Inflammatory macrophage (primary cell): ENCODE data around the gene MT1X.
A peak's percentile ranks its signal among the peaks of the same experiment; 100 is the strongest.

ENCODE experiments used
- DNase-seq, 2 donors: peaks; one replicate each; pipeline ENCODE4 v3.0.0-alpha.2; 2020 to 2022

Gene MT1X

DNA sequence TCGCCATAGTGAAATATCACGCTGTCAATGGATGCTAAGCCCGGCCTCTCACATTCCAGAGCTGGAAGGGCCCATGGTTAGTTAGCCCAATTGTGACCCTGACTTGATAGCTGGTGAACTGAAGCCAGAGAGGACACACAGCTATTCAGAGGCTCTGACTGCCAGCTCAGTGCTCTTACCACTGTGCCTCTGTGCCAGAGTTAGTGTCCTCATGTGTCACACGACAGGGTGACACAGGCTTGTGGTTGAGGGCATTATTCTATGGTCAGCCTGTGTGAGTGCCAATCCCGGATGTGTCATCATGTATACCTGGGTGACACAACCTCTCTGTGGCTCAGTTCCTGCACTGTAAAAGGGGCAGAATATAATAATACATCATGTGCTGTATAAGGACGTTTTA is 2.5 kb upstream of the MT1X start:
- DNase-seq, result peak; percentile 8 to 17

DNA sequence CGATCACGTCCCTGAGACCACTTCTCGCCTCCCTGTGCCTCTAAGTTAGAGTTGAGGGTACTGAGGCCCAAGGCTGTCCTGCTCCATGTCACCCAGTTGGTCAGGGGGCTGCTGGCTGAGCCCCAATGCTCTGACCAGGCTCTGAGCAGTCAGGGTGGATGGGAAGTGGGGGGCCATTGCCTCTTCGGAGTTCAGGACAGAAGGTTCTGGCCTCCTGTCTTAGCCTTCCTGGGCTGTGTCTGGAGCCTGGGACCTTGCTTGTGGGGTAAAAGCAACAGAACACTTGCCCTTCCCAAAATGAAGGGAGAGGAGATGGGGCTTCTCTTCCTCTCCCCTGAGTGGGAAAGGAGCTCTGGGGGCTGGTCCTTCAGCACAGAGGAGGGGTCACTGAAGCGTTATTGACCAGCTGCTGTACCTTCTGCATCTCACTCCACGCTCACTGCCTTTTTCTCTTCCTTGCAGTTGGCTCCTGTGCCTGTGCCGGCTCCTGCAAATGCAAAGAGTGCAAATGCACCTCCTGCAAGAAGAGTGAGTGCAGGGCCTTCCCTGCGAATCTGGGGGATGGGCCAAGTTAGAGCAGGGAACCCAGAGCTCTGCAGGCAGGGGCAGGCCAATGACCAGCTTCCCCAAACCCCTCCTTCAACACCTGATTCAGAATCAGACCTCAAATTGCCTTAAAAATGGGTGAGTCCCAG is 580 bp downstream of the MT1X start:
- DNase-seq, result no peak

DNA sequence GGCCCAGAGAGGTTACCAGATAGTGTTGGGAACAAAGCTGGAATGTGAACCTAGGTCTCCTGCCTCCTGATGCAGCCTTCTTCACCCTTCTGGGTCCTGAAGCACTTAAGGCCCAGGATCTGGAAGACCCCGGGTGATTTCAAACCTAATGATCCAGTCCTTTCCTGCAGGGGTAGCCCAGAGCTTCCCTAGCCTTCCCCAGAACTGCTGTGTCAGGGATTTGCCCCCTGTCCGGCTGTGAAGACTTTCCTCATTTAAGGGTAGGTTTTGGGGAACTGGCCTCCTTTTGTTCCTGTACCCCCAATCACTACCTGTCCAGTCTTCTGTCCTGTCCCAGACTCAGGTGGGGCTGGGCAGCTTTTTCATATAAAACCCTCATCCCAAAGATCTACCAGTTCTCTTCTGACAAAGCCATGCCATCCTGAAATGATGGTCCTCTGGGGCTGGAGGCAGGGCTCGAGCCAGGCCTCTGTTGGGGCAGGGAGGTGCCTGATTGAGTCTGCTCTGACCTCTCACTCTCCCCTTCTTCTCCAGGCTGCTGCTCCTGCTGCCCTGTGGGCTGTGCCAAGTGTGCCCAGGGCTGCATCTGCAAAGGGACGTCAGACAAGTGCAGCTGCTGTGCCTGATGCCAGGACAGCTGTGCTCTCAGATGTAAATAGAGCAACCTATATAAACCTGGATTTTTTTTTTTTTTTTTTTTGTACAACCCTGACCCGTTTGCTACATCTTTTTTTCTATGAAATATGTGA is 1.3 kb downstream of the MT1X start:
- no peak for DNase-seq

DNA sequence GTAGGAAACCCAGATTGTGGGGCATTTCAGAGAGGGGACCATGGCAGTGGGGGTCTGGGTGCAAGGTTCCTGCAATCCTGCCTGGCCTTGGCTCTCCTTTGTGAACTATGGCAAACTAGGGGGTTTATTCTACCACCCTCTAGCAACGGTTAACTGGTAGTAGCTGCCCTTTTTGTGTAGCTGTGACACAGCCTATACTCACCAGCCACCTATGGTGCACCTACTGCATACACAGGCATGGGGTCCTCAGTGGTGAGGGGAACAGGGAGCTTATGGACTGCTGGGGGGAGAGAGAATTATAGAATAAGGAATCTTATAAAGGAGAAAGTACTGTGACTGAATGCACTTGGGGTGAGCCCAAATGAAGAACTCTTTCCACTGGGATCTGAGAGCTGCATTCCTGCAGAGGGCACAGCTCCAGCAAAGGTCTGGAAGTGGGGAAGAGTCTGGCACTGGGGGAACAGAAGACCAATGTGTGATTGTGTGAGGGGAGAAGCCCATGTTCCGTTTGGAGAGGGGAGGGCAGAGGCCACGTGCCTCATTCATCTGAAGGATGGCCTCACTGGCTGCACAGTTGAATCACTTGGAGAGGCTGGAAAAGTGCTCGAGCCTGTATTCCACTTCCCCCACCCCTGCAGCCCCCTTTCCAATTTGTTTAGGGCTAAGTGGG is 2.1 kb downstream of the MT1X start:
- no peak for DNase-seq

DNA sequence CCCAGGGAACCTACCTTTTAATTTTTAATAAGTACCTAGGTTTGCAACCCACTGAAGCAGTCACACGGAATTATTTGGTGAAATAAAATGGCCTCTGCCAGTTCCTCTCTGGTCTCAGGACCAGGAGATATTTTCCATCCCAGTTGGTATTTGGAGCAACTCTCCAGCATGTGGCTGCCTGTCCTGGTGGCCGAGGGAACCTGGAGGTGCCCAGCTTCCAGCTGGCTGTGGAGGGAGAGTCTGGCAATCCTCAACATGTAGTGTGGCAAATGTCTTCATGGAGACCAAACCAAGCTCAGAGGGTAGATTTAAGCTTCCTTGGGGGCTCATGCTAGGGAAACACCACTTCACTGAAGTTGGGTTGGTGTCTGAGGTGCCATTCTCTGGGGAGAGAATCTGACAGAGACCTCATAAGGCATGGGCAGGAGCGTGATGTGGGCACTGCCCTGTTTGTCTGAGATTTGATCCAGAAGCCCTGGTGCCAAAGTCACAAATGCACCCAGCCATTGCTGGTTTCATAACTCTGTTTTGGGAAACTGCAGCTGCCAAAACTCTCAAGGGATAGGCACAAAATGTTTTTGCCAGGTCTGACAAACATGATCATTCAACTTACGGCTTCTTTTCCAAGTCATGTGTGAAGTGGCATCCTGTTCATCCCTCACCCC is 2.8 kb downstream of the MT1X start:
- DNase-seq, result no peak

DNA sequence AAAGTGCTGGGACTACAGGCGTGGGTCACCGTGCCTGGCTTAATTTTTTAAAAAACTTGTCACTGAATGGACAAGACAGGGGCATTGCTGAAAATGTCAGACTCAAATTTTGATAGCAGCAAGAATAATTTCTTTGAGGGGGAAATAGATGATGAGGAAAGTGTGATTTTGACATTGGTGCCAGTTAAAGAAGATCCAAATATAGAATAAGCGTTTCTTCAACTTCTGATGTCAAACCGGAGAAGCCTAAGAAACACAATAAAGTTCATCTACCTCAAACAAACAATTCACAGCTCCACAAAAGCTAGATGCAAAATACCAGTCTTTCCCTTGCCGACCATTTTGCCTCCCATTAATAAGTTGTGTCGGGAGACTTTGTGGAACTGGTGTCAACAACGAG is 4.5 kb downstream of the MT1X start:
- no peak for DNase-seq

DNA sequence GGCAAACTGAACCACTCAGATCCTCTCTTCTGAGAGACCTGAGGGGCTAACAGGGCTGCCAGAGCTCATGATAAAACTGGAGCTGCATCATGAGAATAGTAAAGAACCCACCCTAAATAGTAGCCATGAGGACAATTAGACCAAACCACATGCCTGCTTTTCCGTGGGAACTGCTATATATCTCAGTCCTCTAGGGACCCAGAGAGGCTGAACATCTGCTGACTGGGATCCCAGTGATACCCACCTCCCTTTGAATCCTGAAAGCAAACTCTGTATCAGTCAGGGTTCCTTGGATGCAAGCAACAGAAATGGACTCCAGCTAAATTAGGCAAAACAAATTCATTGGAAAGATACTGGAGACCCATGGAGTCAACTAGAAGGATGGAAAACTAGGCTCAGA is 6.5 kb downstream of the MT1X start:
- no peak for DNase-seq

DNA sequence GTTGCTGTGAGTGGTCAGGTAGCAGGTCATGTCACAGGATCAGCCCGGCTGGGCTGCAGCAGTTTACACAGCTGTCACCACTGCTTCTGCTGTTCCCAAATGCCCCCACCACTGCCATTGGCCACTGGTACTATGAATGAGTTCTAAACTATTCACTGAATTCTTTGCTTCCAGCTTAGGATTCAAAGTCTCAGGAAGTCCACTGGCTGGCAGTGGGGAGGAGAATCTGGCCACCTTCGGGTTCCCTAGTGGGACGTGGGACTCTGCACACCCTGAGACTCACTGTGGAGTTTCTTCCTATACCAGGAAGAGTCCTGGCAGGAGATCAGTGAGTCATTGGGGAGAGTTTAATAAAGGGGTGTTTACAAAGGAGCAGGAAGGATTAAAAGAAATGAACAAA is 6.9 kb downstream of the MT1X start:
- no peak for DNase-seq

DNA sequence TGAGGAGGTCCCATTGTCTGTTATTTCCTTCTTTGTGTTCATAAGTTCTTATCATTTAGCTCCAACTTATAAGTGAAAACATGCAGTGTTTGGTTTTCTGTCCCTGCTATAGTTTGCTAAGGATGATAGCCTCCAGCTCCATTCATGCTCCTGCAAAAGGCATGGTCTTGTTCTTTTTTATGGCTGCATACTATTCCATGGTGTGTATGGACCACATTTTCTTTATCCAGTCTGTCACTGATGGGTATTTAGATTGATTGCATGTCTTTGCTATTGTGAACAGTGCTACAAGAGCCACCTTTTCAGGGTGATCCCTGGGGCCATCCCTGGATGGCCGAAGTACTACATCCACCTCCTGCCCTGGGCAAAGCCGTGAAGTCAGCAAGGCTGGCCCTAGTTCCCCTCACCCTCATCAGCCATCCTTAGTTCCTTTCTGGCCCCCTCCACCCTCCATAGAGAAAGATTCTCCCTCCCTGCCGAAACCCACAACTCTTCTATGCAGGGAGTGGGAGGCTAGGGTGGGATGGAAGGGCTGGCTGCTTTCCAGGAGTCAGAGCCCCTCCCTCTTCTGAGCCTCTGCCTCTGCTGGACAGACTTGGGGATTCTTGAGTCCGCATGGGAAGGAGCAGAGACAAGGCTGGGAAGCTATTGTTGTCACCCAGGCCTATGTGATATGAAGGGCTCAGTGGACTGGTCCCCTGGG is 8.3 kb downstream of the MT1X start:
- DNase-seq, result no peak

DNA sequence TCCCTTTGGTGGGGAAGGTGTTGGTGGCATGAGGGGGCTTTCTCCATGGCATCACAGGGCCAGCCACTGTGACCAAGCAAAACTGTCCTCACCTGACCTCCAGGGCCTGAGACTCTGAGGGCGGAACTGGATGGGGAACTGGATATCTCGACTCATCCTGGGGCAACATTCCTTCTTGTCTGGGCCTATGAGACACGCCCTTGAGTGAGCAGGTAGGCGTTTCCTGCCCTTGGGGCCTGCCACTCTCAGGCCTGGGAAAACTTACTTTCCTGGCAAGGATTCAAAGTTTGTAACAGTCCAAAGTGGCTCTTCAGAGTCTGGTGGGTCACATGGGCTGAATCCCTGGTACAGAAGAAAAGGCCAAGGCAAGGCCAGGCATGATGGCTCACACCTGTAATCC is 9.6 kb downstream of the MT1X start:
- DNase-seq, result peak; percentile 28 to 57

DNA sequence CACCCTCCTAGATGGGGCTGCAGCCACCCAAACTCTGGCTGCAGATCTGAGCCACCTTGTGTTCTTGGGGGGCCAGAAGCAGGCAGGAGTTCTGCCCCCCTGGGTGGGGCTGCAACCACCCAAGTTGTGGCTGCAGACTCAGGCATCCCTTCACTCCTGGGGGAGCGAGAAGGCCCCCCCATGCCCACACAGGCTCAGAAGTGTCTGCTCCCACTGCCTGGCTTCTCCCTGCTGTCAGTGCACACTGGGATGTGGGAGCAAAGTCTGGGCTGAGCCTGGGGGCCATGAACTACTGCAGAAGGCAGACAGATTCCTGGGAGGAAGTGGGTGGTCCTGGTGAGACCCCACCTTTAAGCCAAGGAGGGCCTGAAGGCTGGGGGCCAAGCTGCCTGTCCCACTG is 13.0 kb downstream of the MT1X start:
- DNase-seq, result no peak

DNA sequence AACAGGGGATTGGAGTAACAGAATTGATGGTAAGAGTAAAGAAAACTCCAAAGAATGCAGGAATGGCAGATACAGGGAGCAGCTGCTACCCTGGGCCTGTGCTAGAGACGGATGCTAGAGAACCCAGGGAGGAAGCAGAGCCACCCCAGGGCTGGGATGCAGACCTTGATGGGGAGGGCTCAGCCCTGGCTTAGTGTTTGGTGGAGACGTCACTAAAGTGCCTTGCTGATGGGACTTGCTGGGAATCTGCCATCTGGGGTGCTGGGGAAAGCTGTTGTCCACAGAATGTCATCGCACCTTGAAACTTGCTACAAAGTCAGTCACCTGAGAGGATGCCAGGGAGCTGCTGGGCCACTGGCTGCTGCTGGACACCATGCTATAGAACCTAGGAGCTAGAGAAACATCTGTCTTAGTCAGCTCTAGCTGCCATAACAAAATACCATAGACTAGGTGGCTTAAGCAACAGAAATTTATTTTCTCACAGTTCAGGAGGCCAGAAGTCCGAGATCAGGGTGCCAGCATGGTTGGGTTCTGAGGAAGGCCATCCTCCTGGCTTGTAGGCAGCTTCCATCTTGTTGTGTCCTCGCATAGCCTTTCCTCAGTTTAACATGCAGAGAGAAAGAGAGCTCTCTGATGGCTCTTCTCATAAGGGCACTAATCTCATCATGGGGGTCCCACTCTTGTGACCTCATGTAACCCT is 15.3 kb downstream of the MT1X start:
- no peak for DNase-seq

DNA sequence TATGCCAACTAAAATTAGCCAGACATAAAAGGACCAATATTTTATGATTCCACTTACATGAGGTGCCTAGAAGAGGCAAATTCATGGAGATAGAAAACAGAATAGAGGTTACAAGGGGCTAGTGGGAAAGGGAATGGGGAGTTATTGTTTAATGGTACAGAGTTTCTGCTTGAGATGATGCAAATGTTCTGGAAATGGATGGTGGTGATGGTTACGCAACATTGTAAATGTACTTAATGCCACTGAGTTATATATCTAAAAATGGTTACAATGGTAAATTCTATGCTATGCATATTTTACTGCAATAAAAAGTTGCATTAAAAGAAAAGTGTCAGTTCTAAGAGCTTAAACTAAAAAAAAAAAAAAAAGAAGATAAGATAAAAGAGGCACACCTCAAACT is 17.9 kb downstream of the MT1X start:
- DNase-seq, result no peak

DNA sequence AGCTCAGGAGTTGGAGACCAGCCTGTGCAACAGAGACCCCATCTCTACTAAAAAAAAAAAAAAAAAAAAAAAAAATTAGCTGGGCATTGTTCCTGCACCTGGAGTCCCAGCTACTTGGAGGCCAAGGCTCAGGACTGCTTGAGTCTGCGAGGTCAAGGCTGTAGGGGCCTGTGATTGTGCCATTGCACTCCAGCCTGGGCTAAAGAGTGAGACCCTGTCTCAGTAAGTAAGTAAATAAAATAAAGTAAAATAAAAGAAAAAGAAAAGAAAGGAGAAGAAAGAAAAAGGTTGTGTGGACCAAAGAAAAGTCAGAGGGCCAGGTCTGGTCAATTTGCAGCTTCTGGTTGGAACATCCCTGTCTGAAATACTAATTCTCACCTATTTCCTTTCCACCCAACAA is 18.4 kb downstream of the MT1X start:
- DNase-seq, result no peak

DNA sequence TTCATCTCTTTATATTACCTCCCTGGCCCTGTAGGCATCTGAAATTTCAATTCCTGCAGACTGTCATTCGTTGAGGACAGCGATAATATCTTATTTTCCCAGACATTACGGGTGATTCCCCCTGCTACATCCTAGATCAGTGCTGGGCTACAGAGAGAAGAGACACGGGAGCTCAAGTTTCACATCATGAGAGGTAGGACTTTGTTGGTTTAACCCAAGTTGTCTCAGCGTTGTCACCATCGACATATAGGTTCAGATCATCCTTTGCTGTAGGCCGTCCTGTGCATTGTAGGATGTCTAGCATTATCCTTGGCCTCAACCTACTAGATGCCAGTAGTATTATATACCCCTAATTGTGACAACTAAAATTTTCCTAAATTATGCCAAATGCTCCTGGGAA is 19.3 kb downstream of the MT1X start:
- no peak for DNase-seq

DNA sequence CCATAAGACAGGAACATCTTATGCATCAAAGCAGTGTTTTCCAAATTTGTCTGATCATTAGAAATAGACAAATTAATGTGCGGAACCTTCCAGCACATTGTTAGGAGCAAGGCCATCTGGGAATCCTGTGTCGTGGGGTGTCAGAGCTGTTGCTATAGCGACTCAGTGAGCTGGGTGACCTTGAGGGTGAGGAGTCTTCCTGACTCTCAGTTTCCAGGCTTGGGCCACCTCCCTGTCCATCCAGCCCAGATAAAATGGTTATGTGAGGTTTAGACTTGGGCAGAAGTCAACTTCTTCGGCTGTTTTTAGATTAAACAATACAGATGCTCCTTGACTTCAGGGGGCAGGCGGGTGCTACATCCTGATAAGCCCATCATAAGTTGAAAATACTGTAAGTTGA is 20.6 kb downstream of the MT1X start:
- no peak for DNase-seq

DNA sequence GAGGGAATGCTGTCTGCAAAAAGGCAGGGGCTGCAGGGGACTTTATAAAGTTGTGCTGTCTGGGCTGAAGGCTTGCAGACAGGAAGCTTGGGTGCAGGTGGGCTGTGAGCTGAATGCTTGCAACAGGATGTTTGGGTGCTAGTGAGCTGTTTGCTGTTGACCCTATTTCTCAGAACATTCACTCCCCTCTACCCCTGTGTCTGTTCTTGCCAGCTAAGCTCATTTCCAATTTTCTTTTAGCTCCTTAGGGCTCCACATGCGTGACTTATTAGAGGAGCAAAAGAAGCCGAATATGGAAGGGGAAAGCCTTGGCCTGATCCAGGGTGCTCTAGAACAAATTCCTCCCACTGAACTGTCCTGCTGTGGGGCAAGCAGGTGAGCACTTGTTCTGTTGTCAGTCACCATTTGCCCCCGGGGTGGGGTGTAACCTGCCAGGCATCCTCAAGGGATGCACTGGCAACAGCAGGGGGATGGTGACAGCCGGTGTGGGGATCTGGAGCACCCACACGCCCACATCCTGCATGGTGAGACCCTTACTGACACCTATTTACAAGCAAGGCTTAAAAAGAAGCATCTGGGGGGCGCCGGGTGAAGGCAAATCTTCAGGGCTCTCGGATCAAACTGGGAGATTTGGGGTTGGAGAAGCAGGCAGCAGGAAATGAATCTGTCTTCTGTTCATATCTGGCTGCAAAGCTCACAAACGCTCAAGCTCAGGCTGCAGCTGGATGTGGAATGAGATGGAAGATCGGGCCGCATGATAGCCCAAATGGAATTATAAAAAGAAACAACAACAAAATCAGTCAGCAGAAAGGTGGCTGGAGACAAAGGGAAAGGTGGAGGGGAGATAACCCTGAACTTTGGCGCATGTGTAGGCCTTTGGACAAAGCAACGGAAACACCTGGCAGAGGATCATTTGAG is 26.5 kb downstream of the MT1X start:
- DNase-seq, result no peak

DNA sequence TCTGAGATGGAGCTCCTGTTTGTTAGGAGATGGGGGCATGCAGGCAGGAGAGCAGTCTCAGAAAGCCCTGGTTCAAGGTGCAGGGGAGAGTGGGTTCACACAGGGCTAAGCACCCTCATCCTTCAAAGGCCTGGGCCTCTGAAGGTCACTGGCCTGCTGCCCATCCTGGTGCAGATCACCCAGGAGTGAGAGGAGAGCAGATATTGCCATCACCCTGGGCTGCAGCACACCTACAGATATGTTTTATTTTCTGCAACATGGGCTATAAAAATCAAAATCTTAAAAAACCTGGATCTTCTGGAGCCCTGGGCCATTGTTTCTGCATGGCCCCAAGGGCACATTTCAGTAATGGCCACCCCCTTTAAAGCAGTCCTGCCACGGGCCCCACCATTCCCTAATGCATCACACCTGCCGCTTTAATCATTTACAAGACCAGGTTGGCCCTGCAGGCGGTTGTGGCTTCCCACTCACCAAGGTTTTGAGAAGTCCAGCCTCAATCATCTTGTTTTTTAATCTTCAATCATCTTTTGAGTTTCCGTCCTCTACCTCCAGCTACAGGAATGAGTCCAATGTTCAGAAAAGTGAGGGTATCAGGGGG is 27.3 kb downstream of the MT1X start:
- DNase-seq, result no peak

DNA sequence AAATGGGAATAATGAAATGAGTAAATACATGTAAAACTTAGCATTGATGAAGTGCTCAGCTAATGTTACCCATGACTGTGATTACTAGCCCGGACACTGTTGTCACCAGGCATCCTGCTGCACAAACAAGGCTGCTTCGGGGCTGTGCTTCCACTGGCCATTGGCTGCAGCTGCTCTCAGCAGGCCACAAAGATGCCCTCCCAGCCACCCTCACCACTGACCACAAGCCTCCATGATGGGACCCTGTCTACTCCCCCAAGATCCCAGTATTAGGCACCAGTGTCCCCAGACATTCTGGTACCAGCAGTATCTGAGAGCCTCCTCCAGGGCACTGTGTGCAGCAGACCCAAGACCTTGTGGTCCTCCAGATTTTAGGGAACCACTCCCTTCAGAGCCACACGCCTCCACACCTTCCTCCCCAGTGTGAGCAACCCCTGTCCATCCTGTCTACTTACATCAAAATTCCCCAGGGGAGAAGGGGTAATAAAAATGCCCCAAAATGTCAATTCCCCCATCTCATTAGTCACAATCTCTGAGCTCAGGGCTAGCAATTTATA is 28.0 kb downstream of the MT1X start:
- peak in 1 of 2 donors; percentile 8 for DNase-seq

DNA sequence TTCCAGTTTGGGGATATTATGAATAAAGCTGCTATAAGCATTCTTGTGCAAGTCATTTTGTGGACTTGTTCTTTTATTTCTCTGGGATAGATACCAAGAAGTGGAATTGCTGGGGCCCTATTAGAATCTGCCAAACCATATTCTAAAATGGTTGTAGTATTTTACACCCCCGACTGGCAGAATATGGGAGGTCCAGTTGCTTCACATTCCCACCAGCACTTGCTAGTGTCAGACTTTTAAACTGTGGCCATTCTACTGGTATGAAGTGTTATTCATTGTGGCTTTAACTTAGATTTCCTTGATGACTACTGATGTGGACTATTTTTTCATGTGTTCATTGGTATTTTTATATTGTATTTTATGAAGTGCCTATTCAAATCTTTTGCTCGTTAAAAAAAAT is 29.6 kb downstream of the MT1X start:
- no peak for DNase-seq
